HEK293T (cell line): ENCODE results near the gene G6PC3.
"Not testable (repeated sequence)": the region's sequence is repeated elsewhere in the genome, so short reads cannot be mapped to it uniquely, and the experiment has no call there.

Experiments
- CTCF ChIA-PET: fragments of 350-600 bp; formaldehyde crosslinking; extraction: SDS; loops from one replicate; lab custom pipeline; 2021; ENCODE audit warnings: antibody characterized with exemption, inconsistent platforms; lab: Yijun Ruan, JAX
- POLR2A ChIA-PET: fragments of 350-600 bp; formaldehyde crosslinking; extraction: SDS; loops from one replicate; lab custom pipeline; 2020; ENCODE audit warnings: antibody characterized with exemption, inconsistent platforms; lab: Yijun Ruan, JAX
- DNase-seq: peaks from one replicate; pipeline ENCODE4 v3.0.0; 2012; ENCODE audit warnings: mixed read lengths; ENCODE audit errors: extremely low spot score
- ARNT ChIP-seq: fragments of 450-650 bp; IDR thresholded peaks from 2 replicates; pipeline ENCODE4 v1.6.1; 2017; ENCODE audit warnings: mild to moderate bottlenecking
- BHLHE40 ChIP-seq: fragments of 450-650 bp; IDR thresholded peaks from 2 replicates; pipeline ENCODE4 v1.6.1; 2016; ENCODE audit warnings: mild to moderate bottlenecking, moderate library complexity, borderline replicate concordance
- CTBP1 ChIP-seq: fragments of 450-650 bp; IDR thresholded peaks from 2 replicates; pipeline ENCODE4 v1.6.1; 2016; ENCODE audit warnings: borderline replicate concordance
- ELF4 ChIP-seq: fragments of 450-650 bp; IDR thresholded peaks from 2 replicates; pipeline ENCODE4 v1.6.1; 2017; ENCODE audit warnings: antibody characterized with exemption
- FOXA1 ChIP-seq: fragments of 450-650 bp; IDR thresholded peaks from 2 replicates; pipeline ENCODE4 v1.6.1; 2016; ENCODE audit warnings: mild to moderate bottlenecking
- FOXK2 ChIP-seq: fragments of 450-650 bp; IDR thresholded peaks from 2 replicates; pipeline ENCODE4 v1.6.1; 2016; ENCODE audit warnings: mild to moderate bottlenecking
- FOXM1 ChIP-seq: fragments of 450-650 bp; IDR thresholded peaks from 2 replicates; pipeline ENCODE4 v1.6.1; 2017; ENCODE audit warnings: mild to moderate bottlenecking, borderline replicate concordance
- HDGF ChIP-seq: fragments of 450-650 bp; IDR thresholded peaks from 2 replicates; pipeline ENCODE4 v1.6.1; 2017; ENCODE audit warnings: antibody characterized with exemption, borderline replicate concordance
- L3MBTL2 ChIP-seq: fragments of 450-650 bp; conservative IDR thresholded peaks from 2 replicates; pipeline ENCODE4 v1.6.1; 2016; ENCODE audit warnings: mild to moderate bottlenecking
- LEF1 ChIP-seq: fragments of 450-650 bp; IDR thresholded peaks from 2 replicates; pipeline ENCODE4 v1.6.1; 2017; ENCODE audit warnings: mild to moderate bottlenecking, borderline replicate concordance
- NFRKB ChIP-seq: fragments of 450-650 bp; IDR thresholded peaks from 2 replicates; pipeline ENCODE4 v1.6.1; 2016; ENCODE audit warnings: mild to moderate bottlenecking, moderate library complexity
- PKNOX1 ChIP-seq: fragments of 450-650 bp; IDR thresholded peaks from 2 replicates; pipeline ENCODE4 v1.6.1; 2016
- SP1 ChIP-seq: fragments of 450-650 bp; IDR thresholded peaks from 2 replicates; pipeline ENCODE4 v1.6.1; 2017
- SUZ12 ChIP-seq: fragments of 450-650 bp; IDR thresholded peaks from 2 replicates; pipeline ENCODE4 v1.6.1; 2016; ENCODE audit warnings: mild to moderate bottlenecking
- TARDBP ChIP-seq: fragments of 450-650 bp; IDR thresholded peaks from 2 replicates; pipeline ENCODE4 v1.6.1; 2016
- ZNF384 ChIP-seq: fragments of 450-650 bp; IDR thresholded peaks from 2 replicates; pipeline ENCODE4 v1.6.1; 2016

G6PC3 gene

GRCh38 chr17:44070455-44071197, at the start of gene G6PC3:
G6PC3 (plus strand) TSS chr17:44070735; CDS start chr17:44070966, 231 bp downstream.
- CTCF ChIA-PET = interaction anchor here (0.5 kb wide), 1 partner anchor 271 kb away, joined by 4 read pairs; no protein-coding TSS in a partner anchor
- POLR2A ChIA-PET = interaction anchor here (0.6 to 2.6 kb wide), 8 partner anchors 10 to 116 kb away, joined by 3 to 11 read pairs (median 4); partner anchors contain the start of genes HDAC5 and TMUB2
- peak; percentile 43; the same call in 1 of the 2 replicates for TF ChIP-seq CTBP1
- TF ChIP-seq ELF4 = peak; percentile 84
- TF ChIP-seq SP1 = no peak
- peak; percentile 85 for TF ChIP-seq L3MBTL2
- TF ChIP-seq ZNF384 = peak; percentile 73
- peak; percentile 92 for DNase-seq

- DNase-seq, POLR2A ChIA-PET: not testable (repeated sequence)
- CTCF ChIA-PET = interaction anchor here (1.5 kb wide), 1 partner anchor 21 kb away, joined by 8 read pairs; no protein-coding TSS in a partner anchor
Observed at GRCh38 chr17:44021227-44021626, 49.3 kb upstream of the G6PC3 start.

GRCh38 chr17:44022246-44022645, 48.3 kb upstream of the G6PC3 start:
- CTCF ChIA-PET = interaction anchor here (0.6 to 1.5 kb wide), 2 partner anchors 20 to 116 kb away, joined by 3 to 8 read pairs; no protein-coding TSS in a partner anchor
- TF ChIP-seq HDGF = no peak
- TF ChIP-seq BHLHE40 = no peak
- no peak for TF ChIP-seq TARDBP
- TF ChIP-seq FOXA1 = no peak
- TF ChIP-seq ELF4 = no peak
- TF ChIP-seq SUZ12 = no peak
- TF ChIP-seq L3MBTL2 = no peak
- TF ChIP-seq SP1 = no peak
- TF ChIP-seq NFRKB = no peak
- no peak for TF ChIP-seq FOXM1
- TF ChIP-seq CTBP1 = no peak

GRCh38 chr17:44023545-44024270, 46.8 kb upstream of the G6PC3 start:
- TF ChIP-seq ARNT (no peak), FOXA1 (no peak)
- no peak for DNase-seq
- ChIA-PET POLR2A (interaction anchor here (1.0 to 2.4 kb wide), 2 partner anchors 9 to 15 kb away, joined by 3 to 8 read pairs; partner anchors contain the start of gene TMEM101), CTCF (no interaction called here)

More at GRCh38 chr17:44022246-44022645, 48.3 kb upstream of the G6PC3 start:
- POLR2A ChIA-PET = interaction anchor here (1.3 kb wide), 1 partner anchor 15 kb away, joined by 3 read pairs; no protein-coding TSS in a partner anchor
- no peak for DNase-seq

- TF ChIP-seq HDGF (no peak), ZNF384 (no peak), ELF4 (no peak), SP1 (no peak), FOXK2 (no peak), ARNT (no peak), FOXM1 (no peak), SUZ12 (no peak), NFRKB (no peak), FOXA1 (no peak)
- POLR2A ChIA-PET = interaction anchor here (1.0 to 2.4 kb wide), 2 partner anchors 10 to 16 kb away, joined by 3 to 8 read pairs; partner anchors contain the start of gene TMEM101
- DNase-seq = no peak
- CTCF ChIA-PET = no interaction called here
Observed at GRCh38 chr17:44024271-44024663, 46.3 kb upstream of the G6PC3 start.

- no peak for DNase-seq
- CTCF ChIA-PET = no interaction called here
- no peak for TF ChIP-seq FOXM1
- no peak for TF ChIP-seq LEF1
- no peak for TF ChIP-seq CTBP1
- TF ChIP-seq PKNOX1 = no peak
- no peak for TF ChIP-seq ARNT
- no peak for TF ChIP-seq FOXA1
- POLR2A ChIA-PET = interaction anchor here (2.4 kb wide), 1 partner anchor 11 kb away, joined by 8 read pairs; the partner anchor contains the start of gene TMEM101
Observed at GRCh38 chr17:44024853-44025252, 45.7 kb upstream of the G6PC3 start.

GRCh38 chr17:44029736-44030135, 40.8 kb upstream of the G6PC3 start:
- DNase-seq = no peak
- TF ChIP-seq TARDBP = no peak
- no peak for TF ChIP-seq HDGF
- TF ChIP-seq CTBP1 = no peak
- TF ChIP-seq ELF4 = no peak
- no peak for TF ChIP-seq BHLHE40
- CTCF ChIA-PET = interaction anchor here (1.1 kb wide), 1 partner anchor 22 kb away, joined by 4 read pairs; no protein-coding TSS in a partner anchor
- POLR2A ChIA-PET = interaction anchor here (1.4 kb wide), 1 partner anchor 36 kb away, joined by 5 read pairs; the partner anchor contains the start of gene LSM12
